GM21786 (cell line): ENCODE measurements around the gene RBM4B.
A peak's percentile ranks its signal among the peaks of the same experiment; 100 is the strongest.
"Not testable (repeated sequence)": the region's sequence is repeated elsewhere in the genome, so short reads cannot be mapped to it uniquely, and the experiment has no call there.

Experiments
- ATAC-seq: cut with Tn5 transposase; IDR thresholded peaks from one replicate; pipeline ENCODE4 v1.9.1; 2021; ENCODE audit not compliant: unreplicated experiment

The RBM4B gene

DNA sequence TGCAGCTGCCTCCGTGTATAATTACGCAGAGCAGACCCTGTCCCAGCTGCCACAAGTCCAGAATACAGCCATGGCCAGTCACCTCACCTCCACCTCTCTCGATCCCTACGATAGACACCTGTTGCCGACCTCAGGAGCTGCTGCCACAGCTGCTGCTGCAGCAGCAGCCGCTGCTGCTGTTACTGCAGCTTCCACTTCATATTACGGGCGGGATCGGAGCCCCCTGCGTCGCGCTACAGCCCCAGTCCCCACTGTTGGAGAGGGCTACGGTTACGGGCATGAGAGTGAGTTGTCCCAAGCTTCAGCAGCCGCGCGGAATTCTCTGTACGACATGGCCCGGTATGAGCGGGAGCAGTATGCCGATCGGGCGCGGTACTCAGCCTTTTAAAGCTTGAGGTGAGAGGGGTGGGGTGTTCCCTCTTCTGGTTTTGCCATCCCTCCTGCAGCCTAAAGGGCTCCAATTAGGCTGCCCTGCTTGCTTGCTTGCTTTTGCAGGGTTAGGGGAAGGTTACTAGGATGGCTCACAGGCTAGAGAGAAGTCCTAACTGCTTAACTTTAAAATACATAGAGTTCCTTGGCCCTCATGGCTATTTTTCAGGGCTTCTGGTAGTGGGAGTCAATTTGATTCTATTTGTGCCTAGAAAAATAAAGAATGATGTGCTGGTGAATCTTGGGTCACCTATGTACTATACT, 33.8 kb downstream of the RBM4B start:
- no peak for ATAC-seq

DNA sequence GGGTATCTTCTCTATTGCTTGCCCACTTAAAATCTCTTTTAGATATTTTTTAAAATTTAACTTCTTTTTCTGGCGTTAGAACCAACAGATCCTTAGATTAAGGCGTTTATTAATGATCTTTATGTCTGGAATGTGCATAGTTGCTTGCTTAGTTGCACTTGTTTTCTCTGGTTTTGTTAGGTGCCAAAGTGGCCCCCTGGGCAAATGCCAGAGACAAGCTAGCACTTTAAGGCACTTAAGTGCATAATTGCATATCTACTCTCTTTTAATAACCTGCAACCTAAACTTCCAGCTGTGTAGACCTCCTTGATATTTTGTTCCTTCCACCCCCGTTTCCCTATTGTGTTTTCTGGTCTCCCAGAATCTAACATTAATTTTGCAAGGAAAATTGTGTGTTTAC, 35.9 kb downstream of the RBM4B start:
- no peak for ATAC-seq

- ATAC-seq: not testable (repeated sequence)
These were observed 37.8 kb downstream of the RBM4B start for GRCh38 chr11:66639814-66640340.

GRCh38 chr11:66639066-66639813, 38.4 kb downstream of the RBM4B start:
- no peak for ATAC-seq

GRCh38 chr11:66638177-66639065, 39.3 kb downstream of the RBM4B start, which contains the start of gene RBM4:
TSS of gene RBM4 (plus strand) at chr11:66638703. CDS start at chr11:66639712, 1,009 bp downstream.
- ATAC-seq: peak; percentile 97

DNA sequence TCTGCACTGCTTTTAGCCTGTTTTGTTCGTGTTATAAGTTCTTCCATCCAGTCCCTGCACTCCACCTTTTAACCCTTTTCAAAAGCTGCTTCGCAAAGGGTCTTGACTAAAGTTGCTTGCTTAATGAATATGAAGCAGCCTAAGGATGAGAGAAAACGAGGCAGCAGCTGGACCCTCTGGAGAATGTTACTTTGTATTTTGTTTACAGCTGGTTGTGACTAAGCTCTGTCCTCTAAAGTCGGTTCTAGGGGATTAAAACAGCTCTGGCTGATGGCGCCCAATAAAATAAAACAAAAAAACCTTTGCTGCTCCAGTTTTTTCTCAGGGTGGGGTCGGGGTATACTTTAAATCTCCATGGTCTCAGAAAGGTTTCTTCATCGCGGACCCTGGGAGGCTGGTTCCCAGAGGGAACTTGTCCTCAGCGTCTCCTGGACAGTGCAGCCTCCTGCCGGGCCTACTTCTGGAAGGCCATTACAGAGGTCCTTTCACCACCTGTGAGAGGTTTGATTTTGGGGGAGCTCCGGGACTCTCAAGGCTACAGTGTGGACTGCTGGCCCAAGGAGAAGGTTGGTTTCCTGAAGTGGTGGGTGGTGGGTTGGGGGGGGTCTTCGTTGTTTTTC, 40.0 kb downstream of the RBM4B start:
- ATAC-seq: no peak

GRCh38 chr11:66636411-66636810, 41.3 kb downstream of the RBM4B start:
- no peak for ATAC-seq

DNA sequence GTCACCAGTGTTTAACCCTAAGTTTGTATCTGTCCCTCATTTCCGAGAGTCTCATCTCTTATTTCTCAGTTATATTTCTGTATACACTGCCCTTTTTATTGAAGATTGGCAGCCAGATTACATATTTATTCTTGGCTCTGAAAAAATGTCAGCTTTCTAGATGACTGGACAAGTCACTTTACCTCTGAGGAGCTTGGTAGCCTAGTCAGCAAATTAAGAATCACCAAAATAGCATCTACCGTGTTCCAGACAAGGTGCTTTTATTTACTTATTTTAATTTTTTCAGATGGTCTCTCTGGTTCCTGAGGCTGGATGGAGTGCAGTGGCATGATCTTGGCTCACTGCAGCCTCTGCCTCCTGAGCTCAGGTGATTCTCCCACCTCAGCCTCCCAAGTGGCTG, 44.7 kb downstream of the RBM4B start:
- ATAC-seq: no peak

DNA sequence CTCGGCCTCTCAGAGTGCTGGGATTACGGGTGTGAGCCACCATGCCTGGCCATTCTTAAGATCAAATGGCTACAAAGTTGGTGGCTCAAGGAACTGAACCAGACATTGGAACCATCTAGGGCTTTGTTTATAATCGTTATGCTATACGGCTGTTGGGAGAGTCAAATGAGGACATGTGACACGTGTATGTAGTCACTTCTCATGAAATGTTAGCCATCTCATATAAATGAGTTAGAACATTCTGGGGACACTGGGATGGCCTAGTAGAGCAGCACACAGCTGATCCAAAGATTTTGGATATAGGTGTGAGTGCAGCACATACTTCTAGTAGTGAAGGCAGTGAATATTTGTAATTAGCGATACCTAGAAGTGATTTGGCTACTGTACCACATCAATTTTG, 45.8 kb downstream of the RBM4B start:
- ATAC-seq: no peak

- no peak for ATAC-seq
These were observed 48.3 kb downstream of the RBM4B start for GRCh38 chr11:66629356-66629755.

DNA sequence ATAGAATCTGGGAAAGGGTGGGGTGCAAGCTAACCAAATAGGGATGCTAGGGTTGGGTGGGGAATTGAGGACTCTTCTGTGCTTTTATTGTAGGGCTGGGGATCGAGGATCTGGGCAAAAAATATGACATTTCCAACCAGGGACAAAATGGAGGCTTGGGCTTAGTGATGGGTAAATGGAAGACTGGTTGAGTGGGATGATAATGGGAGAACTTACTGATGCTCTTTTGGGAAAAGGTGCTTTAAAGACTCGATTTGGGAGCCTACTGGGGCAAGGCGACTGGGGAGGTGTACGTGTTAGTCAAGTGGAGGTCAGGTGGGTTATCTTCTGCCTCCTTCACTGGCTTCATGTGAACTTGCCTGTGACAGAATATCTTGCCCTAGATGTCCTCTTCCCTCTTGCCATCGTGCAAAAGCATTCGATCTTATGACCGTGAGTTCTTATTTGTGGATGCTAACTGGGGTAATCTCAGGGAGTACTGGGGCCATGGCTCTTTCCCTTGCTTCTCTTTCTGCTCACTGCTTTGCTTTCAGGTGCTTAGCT, 49.6 kb downstream of the RBM4B start:
- ATAC-seq: no peak

- ATAC-seq: no peak
These were observed 50.8 kb downstream of the RBM4B start for GRCh38 chr11:66626926-66627325.

DNA sequence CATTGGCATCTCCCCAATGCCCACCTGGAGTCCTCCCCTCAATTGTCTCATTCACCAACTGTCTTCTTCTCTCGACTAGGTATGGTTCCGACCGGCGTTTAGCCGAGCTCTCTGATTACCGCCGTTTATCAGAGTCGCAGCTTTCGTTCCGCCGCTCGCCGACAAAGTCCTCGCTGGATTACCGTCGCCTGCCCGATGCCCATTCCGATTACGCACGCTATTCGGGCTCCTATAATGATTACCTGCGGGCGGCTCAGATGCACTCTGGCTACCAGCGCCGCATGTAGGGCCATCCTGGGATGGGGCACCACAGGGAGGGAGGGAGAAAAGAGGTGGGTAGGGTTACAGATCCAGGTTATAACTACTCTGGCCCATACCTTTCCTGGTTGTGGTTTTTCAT, 51.3 kb downstream of the RBM4B start:
- no peak for ATAC-seq

DNA sequence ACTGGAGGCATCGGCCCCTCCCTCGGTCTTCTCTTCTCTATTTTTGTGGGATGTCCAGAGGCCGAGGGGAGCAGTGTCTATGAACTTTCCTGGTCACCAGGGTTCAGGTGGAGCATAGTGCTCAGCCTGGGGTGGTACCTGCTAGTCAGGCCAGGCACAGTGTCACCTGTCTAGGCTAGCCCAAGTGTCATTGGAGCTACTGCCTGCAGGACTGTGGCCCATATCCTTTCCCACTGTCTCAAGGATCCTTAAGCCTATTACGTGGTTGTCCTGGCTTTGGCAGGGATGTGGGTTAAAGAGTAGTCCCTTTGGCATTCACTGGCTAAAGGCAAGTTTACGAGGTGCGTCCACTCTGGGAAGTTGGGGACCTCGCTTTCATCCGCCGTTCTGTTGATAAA, 51.9 kb downstream of the RBM4B start:
- ATAC-seq: no peak

GRCh38 chr11:66625041-66625751, 52.5 kb downstream of the RBM4B start:
- ATAC-seq: no peak

- ATAC-seq: no peak
These were observed 53.2 kb downstream of the RBM4B start for GRCh38 chr11:66624450-66624849.

GRCh38 chr11:66619080-66619554, 58.6 kb downstream of the RBM4B start:
- no peak for ATAC-seq

DNA sequence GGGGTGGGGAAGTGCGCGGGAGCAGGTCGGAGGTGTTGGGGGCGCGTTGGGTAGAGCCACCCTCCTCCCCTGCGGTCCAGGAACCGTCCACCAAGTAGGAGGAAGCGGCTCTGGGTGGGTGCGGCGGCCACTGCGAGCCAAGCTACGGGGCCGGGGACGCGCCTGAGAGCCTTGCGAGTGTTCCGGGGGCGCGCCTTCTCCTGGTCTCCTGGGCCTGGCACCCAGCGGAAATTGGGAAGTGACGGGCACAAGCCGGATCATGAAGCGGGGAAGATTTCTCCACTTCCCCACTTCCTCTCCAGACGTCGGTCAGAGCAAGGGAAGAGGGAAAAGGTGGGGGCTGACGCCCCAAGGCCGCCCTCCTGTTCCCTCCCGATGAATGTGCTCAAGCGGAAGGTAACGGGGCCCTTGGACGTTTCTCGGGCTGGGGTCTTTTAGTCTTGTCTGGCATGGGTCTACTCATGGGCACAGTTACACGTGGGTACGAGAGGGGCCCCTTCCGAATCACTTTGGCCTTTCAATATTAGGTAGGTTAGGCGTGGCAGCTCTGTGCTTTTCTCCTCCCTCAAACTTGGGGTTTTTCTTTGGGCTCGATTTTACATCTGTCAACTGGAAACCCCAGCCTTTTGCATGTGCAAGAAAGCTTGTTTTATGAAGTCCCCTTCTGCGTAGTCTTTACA, 60.4 kb downstream of the RBM4B start:
- no peak for ATAC-seq
